HepG2 (cell line): ENCODE results near the gene TMX1.

Source experiments
- DMAP1 ChIP-seq: IDR thresholded peaks from 2 replicates; pipeline ENCODE4 v1.6.1; 2016
- ETV6 ChIP-seq: sonication (generic); formaldehyde crosslinking; conservative IDR thresholded peaks from 2 replicates; pipeline ENCODE4 v1.4.0; 2020; ENCODE audit warnings: missing genetic modification reagents
- RAD21 ChIP-seq: fragments of 450-650 bp; formaldehyde crosslinking; IDR thresholded peaks from 2 replicates; pipeline ENCODE4 v1.5.0; 2020; ENCODE audit warnings: mild to moderate bottlenecking
- TF ChIP-seq, protein P1 (sequence below): sonication (generic); formaldehyde crosslinking; IDR thresholded peaks from 2 replicates; pipeline ENCODE4 v1.4.0; 2020; ENCODE audit warnings: missing genetic modification reagents

DNA sequence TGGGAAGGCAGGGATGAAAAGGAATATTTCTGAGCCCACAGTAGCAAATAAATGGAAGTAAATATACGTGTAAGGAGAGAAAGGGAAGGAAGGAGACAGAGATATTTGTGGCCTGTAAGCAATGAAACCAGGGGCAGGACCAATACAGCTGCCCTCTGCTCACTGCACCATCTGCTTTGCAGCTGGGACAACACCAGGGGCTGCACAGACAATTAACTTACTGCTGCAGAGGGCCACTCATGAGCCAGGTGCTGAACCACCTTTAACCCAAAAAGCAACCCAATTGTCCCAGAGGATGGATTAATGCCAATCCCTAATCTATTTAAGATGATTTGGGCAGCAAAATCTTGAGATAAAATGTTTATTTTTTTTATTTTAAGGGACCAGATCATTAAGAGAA, 30.6 kb upstream of the TMX1 start:
- TF ChIP-seq, protein P1, sequence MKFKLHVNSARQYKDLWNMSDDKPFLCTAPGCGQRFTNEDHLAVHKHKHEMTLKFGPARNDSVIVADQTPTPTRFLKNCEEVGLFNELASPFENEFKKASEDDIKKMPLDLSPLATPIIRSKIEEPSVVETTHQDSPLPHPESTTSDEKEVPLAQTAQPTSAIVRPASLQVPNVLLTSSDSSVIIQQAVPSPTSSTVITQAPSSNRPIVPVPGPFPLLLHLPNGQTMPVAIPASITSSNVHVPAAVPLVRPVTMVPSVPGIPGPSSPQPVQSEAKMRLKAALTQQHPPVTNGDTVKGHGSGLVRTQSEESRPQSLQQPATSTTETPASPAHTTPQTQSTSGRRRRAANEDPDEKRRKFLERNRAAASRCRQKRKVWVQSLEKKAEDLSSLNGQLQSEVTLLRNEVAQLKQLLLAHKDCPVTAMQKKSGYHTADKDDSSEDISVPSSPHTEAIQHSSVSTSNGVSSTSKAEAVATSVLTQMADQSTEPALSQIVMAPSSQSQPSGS (CRISPR knock-in tag): no peak
- TF ChIP-seq DMAP1 (CRISPR knock-in tag): no peak
- no peak for TF ChIP-seq RAD21 (CRISPR knock-in tag)
- no peak for TF ChIP-seq ETV6
